Psoas muscle (tissue), 8 donors: ENCODE measurements around the gene PBX1. TPM values are rescaled to one million over a fixed set of nuclear protein-coding genes. Genes with fewer than 3 reads are reported as not detected.

Experiments used
- ATAC-seq, 4 donors: fragments of 200-7000 bp; cut with Tn5 transposase; one replicate each; pipeline ENCODE4 v1.9.1; 2020; ENCODE audit warnings: moderate library complexity in 3 of 4, mild to moderate bottlenecking in 2 of 4
- DNase-seq, 2 donors: peaks; one replicate each; pipeline ENCODE4 v3.0.0-alpha.2; 2020
- H3K27ac ChIP-seq: fragments of 200-600 bp; one replicate; pipeline ENCODE4 v1.8.0; 2022
- H3K27me3 ChIP-seq, 3 donors: fragments of 200-600 bp in 1 of 3; one replicate each; pipeline versions ENCODE4 v1.6.1 to v1.8.0; 2013 to 2022; ENCODE audit warnings: low read length in 2 of 3, mild to moderate bottlenecking in 2 of 3, moderate library complexity in 1 of 3; ENCODE audit not compliant: insufficient read depth in 3 of 3
- H3K36me3 ChIP-seq, 2 donors: fragments of 200-600 bp in 1 of 2; one replicate each; pipeline versions ENCODE4 v1.6.1 to v1.8.0; 2013 to 2022; ENCODE audit warnings: low read depth in 1 of 2, mild to moderate bottlenecking in 1 of 2, moderate library complexity in 1 of 2; ENCODE audit not compliant: insufficient read depth in 1 of 2
- H3K4me1 ChIP-seq: fragments of 200-600 bp; one replicate; pipeline ENCODE4 v1.8.0; 2022
- H3K4me3 ChIP-seq: fragments of 200-600 bp; one replicate; pipeline ENCODE4 v1.8.0; 2022; ENCODE audit warnings: mild to moderate bottlenecking
- H3K9me3 ChIP-seq: fragments of 200-600 bp; one replicate; pipeline ENCODE4 v1.8.0; 2022
- WGBS, 3 donors: extraction: QIAGEN DNeasy Blood & Tissue Kit; methylation state at CpG; one replicate each; pipeline versions ENCODE4 v1.1.6 to v1.1.7; 2013; 5-methylcytosine and 5-hydroxymethylcytosine counted together
- intact Hi-C, 2 donors: fragments of 100-400 bp; cut with DNase I; formaldehyde crosslinking; loops; one replicate each; pipeline versions ENCODE4 v1.11.0 to v1.14.2; 2022
- long read RNA-seq, 2 donors: library from polyadenylated mRNA; unstranded; transcript quantifications; one replicate each; pipeline ENCODE4 v2.0.0, GENCODE V29; 2021
- polyA plus RNA-seq, 3 donors: library from polyadenylated mRNA; stranded (reverse); fragments of 200-250 nt; gene quantifications; one replicate each; pipeline ENCODE4 v1.2.3, GENCODE V29; 2013
- total RNA-seq, 4 donors: library from RNA; stranded (reverse); fragmentation: NEBNext Ultra II Directional in 2 of 4; extraction: Animal tissue kit (Norgen Biotek cat#: 25700) in 2 of 4; gene quantifications; one replicate each; pipeline versions ENCODE4 v1.2.1 to v1.2.4, GENCODE V29; 2021 to 2023
- TF ChIP-seq, protein P1 (sequence below): fragments of 200-600 bp; IDR thresholded peaks from one replicate; pipeline ENCODE4 v1.8.0; 2022; ENCODE audit warnings: antibody characterized with exemption
- donor health status: healthy with polysubstance abuse.
- donor health status: DM: no; HTN: no; CAD: no; lungs with moderate emphysema.
- donor health status: Bipolar disorder and iron deficiency.
- donor health status: healthy.
- donor health status: DM: yes; HTN: yes; CAD: no.
- donor health status: DM: no; HTN: no; CAD: no.
- donor health status: DM: no; HTN: no; CAD: no.
- donor health status: DM: yes; HTN: yes; CAD: no.

The PBX1 gene
- total RNA-seq (10 to 100 TPM; 59.3 to 69.9 (median 64.4) TPM), polyA plus RNA-seq (10 to 100 TPM; 10.6 to 36.8 (median 24.5) TPM)
- long read RNA-seq, donor 1, full-length matches to known transcripts, result 2 of 15 reads
- long read RNA-seq, donor 1, partial matches to known transcripts, result 0 of 15 reads
- long read RNA-seq, donor 1, other reads (novel, unspliced or antisense), result 13 of 15 reads
- long read RNA-seq, donor 2, full-length matches to known transcripts, result 3 of 40 reads
- long read RNA-seq, donor 2, partial matches to known transcripts, result 4 of 40 reads
- long read RNA-seq, donor 2, other reads (novel, unspliced or antisense), result 33 of 40 reads

DNA sequence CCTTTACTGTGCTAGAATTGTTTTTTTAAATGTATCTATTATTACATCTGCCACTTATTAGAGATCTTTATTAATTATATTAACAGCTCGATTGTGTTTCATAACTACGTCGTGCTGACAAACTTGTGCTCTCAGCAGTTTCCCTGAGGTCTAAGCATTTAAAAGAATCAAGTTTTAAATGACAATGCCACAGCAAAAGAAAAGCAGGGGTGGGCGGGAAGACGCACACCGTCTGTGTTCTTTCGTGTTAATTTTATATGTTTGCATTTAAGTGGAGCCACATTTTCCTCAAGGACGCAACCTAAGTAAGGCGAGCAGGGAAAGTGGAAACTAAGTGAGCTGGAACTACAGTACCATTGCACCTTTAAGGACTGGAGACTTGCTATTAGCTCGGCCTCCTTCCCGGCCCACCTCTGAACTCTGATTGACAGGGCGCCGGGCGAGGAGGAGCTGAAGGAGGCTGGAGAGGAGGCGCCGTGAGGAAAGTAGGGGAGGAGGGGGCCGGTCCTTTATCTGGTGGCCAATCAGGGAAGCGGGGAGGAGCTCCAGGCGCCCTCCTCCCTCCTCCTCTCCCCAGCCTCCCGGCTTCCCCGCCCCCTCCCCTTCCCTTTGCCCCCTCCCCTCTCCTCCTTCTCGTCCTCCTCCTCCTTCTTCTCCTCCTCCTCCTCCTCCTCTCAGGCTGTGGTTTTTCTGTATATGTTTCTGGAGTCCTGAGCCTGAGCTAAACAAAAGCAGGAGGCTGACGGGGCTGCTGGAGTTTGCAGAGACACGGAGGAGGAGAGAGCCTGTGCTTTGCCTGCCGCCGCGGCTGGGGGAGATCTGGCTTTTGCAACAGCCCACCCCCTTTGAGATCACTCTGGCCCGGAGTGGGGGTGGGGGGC, at the start of gene PBX1:
TSS of gene PBX1 (plus strand) at position 724 of the 881 bp plus-strand sequence.
- ATAC-seq (peak; percentile 96 to 100 (median 98)), DNase-seq (peak; percentile 97 to 98)
- TF ChIP-seq, protein P1, sequence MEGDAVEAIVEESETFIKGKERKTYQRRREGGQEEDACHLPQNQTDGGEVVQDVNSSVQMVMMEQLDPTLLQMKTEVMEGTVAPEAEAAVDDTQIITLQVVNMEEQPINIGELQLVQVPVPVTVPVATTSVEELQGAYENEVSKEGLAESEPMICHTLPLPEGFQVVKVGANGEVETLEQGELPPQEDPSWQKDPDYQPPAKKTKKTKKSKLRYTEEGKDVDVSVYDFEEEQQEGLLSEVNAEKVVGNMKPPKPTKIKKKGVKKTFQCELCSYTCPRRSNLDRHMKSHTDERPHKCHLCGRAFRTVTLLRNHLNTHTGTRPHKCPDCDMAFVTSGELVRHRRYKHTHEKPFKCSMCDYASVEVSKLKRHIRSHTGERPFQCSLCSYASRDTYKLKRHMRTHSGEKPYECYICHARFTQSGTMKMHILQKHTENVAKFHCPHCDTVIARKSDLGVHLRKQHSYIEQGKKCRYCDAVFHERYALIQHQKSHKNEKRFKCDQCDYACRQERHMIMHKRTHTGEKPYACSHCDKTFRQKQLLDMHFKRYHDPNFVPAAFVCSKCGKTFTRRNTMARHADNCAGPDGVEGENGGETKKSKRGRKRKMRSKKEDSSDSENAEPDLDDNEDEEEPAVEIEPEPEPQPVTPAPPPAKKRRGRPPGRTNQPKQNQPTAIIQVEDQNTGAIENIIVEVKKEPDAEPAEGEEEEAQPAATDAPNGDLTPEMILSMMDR, result no peak
- H3K4me3 ChIP-seq, result peak within 1 kb of the TSS; percentile 85
- H3K36me3 ChIP-seq, result no peaks in the 10 kb centered on the region
- no peaks in the 10 kb centered on the region for H3K27me3 ChIP-seq
- WGBS, 3 donors, result 0 to 1% (median 0%) methylated on average over 23 to 28 of the region's 28 CpGs
- peak within 1 kb of the TSS; percentile 74 for H3K27ac ChIP-seq
- intact Hi-C loops, result loop anchor here in 1 of 2 donors (5.0 kb wide), 1 partner anchor 41 kb away; no protein-coding TSS in a partner anchor
- peaks cover 10% of the 10 kb centered on the region for H3K4me1 ChIP-seq
- no peaks in the 10 kb centered on the region for H3K9me3 ChIP-seq

DNA sequence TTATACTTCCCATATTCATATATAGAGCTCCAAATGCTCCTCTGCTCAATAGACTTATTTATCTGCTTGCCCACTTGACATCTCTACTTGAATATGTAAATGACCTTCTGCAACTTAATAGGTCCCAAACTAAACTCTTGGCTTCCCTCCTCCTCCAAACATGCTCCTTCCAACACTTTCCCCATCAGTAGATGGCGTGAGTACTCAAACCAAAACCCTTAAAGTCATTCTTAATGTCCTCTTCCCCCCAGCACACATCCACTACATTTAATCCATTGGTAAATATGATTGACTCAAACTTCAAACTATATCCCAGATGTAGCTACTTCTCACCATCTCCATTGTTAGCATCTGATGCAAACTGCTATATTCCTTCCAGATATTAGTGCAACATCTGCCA, 48.5 kb upstream of the PBX1 start:
- H3K36me3 ChIP-seq, result no peaks in the 10 kb centered on the region
- ATAC-seq (no peak), DNase-seq (no peak)
- intact Hi-C loops, result no loop called here
- H3K4me3 ChIP-seq, result no peak overlapping the region
- H3K9me3 ChIP-seq, result no peaks in the 10 kb centered on the region
- WGBS, 3 donors, result 88 to 96% (median 91%) methylated on average over 1 of the region's 1 CpG
- no peak overlapping the region for H3K27ac ChIP-seq
- H3K4me1 ChIP-seq, result peaks cover 7% of the 10 kb centered on the region
- TF ChIP-seq, protein P1, result no peak
- H3K27me3 ChIP-seq, result no peaks in the 10 kb centered on the region

DNA sequence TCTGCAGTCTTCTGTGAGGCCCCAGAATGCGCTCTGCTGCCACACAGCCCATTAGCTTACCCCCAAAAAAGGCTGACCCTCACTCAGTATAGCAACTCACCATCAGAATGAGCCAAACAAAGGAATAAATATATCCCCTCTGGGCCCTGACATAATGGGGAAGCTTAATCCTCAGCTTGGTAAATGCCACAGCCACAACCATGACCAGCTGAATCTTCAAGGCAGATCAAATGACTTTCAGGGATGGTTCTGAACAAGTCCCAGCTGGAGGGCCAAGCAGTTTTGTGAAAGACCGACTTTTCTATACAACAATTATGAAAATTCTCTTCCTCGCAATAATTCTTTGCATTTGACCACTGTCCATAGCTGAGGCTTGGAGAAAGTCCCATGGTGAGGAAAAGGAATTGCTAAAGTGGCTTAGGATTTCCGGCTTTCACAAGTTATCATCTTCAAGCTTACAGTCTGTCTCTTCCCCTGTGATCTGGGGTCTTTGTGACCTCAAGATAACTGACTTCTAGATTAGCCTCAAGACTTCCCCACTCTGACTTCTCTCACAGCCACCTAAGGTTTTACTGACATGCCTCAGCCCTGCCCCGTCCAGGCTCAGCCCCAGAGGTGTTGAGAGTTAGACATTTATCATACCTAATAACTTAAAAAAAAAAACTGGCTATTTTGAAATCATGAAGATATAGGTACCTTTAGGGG, 47.8 kb upstream of the PBX1 start:
- TF ChIP-seq, protein P1, result no peak
- Histone ChIP-seq H3K4me1 (peaks cover 12% of the 10 kb centered on the region), H3K9me3 (no peaks in the 10 kb centered on the region), H3K4me3 (no peak overlapping the region), H3K27ac (no peak overlapping the region), H3K36me3 (no peaks in the 10 kb centered on the region), H3K27me3 (no peaks in the 10 kb centered on the region)
- WGBS, 3 donors, result 74 to 84% (median 75%) methylated on average over 5 of the region's 5 CpGs
- ATAC-seq (no peak), DNase-seq (no peak)
- intact Hi-C loops, result no loop called here

DNA sequence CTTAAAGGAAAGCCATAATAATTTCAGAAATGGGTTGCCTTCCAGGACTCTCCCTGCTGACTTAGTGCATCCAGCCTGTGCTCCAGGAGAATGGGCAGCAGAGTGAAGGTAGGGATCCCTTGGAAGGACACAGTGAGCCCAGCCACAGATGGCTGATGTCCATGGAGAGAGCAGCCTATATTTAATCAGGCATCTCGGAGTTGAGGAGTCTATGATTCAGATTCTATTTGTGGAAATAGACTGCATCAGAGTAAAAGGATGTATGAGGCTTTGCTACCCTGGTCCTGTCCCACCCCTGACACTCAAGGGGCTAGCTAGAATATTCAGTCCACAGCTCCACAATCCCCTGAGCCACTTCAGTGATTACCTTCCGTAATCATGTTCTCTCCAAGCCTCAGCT, 43.8 kb upstream of the PBX1 start:
- ATAC-seq, result peak; percentile 92 to 99 (median 97)
- no peaks in the 10 kb centered on the region for H3K9me3 ChIP-seq
- intact Hi-C loops, result loop anchor here in 1 of 2 donors (5.0 kb wide), 1 partner anchor 42 kb away; the partner anchor contains the start of gene PBX1

More for the DNA sequence above, 43.8 kb upstream of the PBX1 start:
- peak overlapping the region; percentile 64 for H3K27ac ChIP-seq
- H3K4me1 ChIP-seq, result peaks cover 12% of the 10 kb centered on the region
- H3K27me3 ChIP-seq, result no peaks in the 10 kb centered on the region
- TF ChIP-seq, protein P1, result no peak
- peak in 1 of 2 donors; percentile 55 for DNase-seq
- WGBS, 3 donors, result 40 to 49% (median 41%) methylated on average over 2 of the region's 2 CpGs
- no peak overlapping the region for H3K4me3 ChIP-seq
- no peaks in the 10 kb centered on the region for H3K36me3 ChIP-seq
